Muscle of arm (tissue), 12 donors: ENCODE measurements around the gene NAPG. TPM values are rescaled to one million over a fixed set of nuclear protein-coding genes. Genes with fewer than 3 reads are reported as not detected.
"Not testable (repeated sequence)": the region's sequence is repeated elsewhere in the genome, so short reads cannot be mapped to it uniquely, and the experiment has no call there.

Experiments used
- DNase-seq: peaks from one replicate; pipeline ENCODE4 v3.0.0-alpha.2; 2013
- polyA plus RNA-seq, 12 donors: library from polyadenylated mRNA; unstranded; fragments of 120-200 nt; gene quantifications; one replicate each; pipeline ENCODE4 v1.2.1, GENCODE V29; 2013; ENCODE audit not compliant: insufficient read length in 12 of 12

Gene NAPG
- polyA plus RNA-seq, 12 donors = 12.5 to 27.7 (median 21.0) TPM; not detected in 1

GRCh38 chr18:10578573-10578899, 52.7 kb downstream of the NAPG start:
- DNase-seq = not testable (repeated sequence)

GRCh38 chr18:10579079-10579867, 53.4 kb downstream of the NAPG start:
- no peak for DNase-seq

- DNase-seq = no peak
These were observed 54.4 kb downstream of the NAPG start for GRCh38 chr18:10580215-10580614.

- DNase-seq = no peak
These were observed 59.4 kb downstream of the NAPG start for GRCh38 chr18:10585260-10585659.

GRCh38 chr18:10588975-10589374, 63.1 kb downstream of the NAPG start:
- DNase-seq = no peak

GRCh38 chr18:10590412-10590811, 64.6 kb downstream of the NAPG start:
- DNase-seq = no peak

- no peak for DNase-seq
These were observed 66.1 kb downstream of the NAPG start for GRCh38 chr18:10591896-10592295.

GRCh38 chr18:10593366-10594022, 67.7 kb downstream of the NAPG start:
- not testable (repeated sequence) for DNase-seq

- not testable (repeated sequence) for DNase-seq
These were observed 70.1 kb downstream of the NAPG start for GRCh38 chr18:10595917-10596316.

GRCh38 chr18:10597695-10598094, 71.9 kb downstream of the NAPG start:
- not testable (repeated sequence) for DNase-seq

GRCh38 chr18:10600701-10601100, 74.9 kb downstream of the NAPG start:
- not testable (repeated sequence) for DNase-seq

Other genes starting within 250 kb of the NAPG start
- 100 to 1,000 TPM in 2 of 12 donors, 10 to 100 TPM in 6, 1 to 10 TPM in 3, not detected in 1; 6.9 to 444 (median 12.1) TPM for gene APCDD1, start 71.4 kb upstream of the NAPG start, polyA plus RNA-seq